Testis (tissue), 3 donors: ENCODE measurements around the gene ACE. TPM values are rescaled to one million over a fixed set of nuclear protein-coding genes. Genes with fewer than 3 reads are reported as not detected.

Experiments used
- DNase-seq: peaks from one replicate; pipeline ENCODE4 v3.0.0-alpha.2; 2019
- H3K27ac ChIP-seq, 2 donors: fragments of 200-600 bp; sonication (generic); one replicate each; pipeline ENCODE4 v1.5.1; 2019
- H3K27me3 ChIP-seq: fragments of 200-600 bp; sonication (generic); one replicate; pipeline ENCODE4 v1.5.1; 2019
- H3K36me3 ChIP-seq: fragments of 200-600 bp; sonication (generic); one replicate; pipeline ENCODE4 v1.5.1; 2017; ENCODE audit warnings: low read depth; ENCODE audit errors: missing control alignments
- H3K4me1 ChIP-seq: fragments of 200-600 bp; sonication (generic); one replicate; pipeline ENCODE4 v1.5.1; 2019
- H3K4me3 ChIP-seq, 2 donors: fragments of 200-600 bp; sonication (generic); one replicate each; pipeline ENCODE4 v1.5.1; 2017 to 2019
- H3K9me3 ChIP-seq: fragments of 200-600 bp; sonication (generic); one replicate; pipeline ENCODE4 v1.5.1; 2017
- POLR2A ChIP-seq: fragments of 450-650 bp; IDR thresholded peaks from one replicate; pipeline ENCODE4 v1.6.1; 2017; ENCODE audit warnings: antibody characterized with exemption, mild to moderate bottlenecking, moderate library complexity
- whole genome bisulfite sequencing, 2 donors: methylation state at CpG; one replicate each; pipeline ENCODE4 v1.1.5; 2018; 5-methylcytosine and 5-hydroxymethylcytosine counted together
- intact Hi-C: fragments of 100-400 bp; cut with DNase I; formaldehyde crosslinking; loops from one replicate; pipeline ENCODE4 v1.15.1; 2023; ENCODE audit warnings: low total_unique reads
- polyA plus RNA-seq: library from polyadenylated mRNA; stranded (reverse); fragments of 350-450 nt; fragmentation: Illumina TruSeq; extraction: RNeasy Lipid Tissue Mini Kit (QIAGEN cat#74804); gene quantifications from one replicate; pipeline ENCODE4 v1.2.3, GENCODE V29; 2014; ENCODE audit warnings: low read depth, low replicate concordance; ENCODE audit not compliant: insufficient read depth
- total RNA-seq, 2 donors: library from RNA; depleted of rRNA; stranded (reverse); fragments of >200 nt; gene quantifications; one replicate each; pipeline ENCODE4 v1.2.3, GENCODE V29; 2016
- TF ChIP-seq, protein P1 (sequence below), 3 experiments: fragments of 450-650 bp in 2 of 3; fragments of 200-600 bp in 1 of 3; sonication (generic) in 1 of 3; IDR thresholded peaks; one replicate each; pipeline ENCODE4 v1.5.1; 2016 to 2019; ENCODE audit warnings: antibody characterized with exemption in 3 of 3, mild to moderate bottlenecking in 2 of 3, moderate library complexity in 1 of 3

The ACE gene
- total and polyA plus RNA-seq, 3 donors from 2014 or later: 87.8 to 216 (median 174) TPM

GRCh38 chr17:63494300-63494928, 17.6 kb downstream of the ACE start:
- intact Hi-C loops: no loop called here
- Histone ChIP-seq H3K9me3 (no peaks in the 10 kb centered on the region), H3K4me3 (no peak overlapping the region), H3K27ac (no peak overlapping the region), H3K36me3 (no peaks in the 10 kb centered on the region), H3K27me3 (no peaks in the 10 kb centered on the region), H3K4me1 (no peaks in the 10 kb centered on the region)
- TF ChIP-seq POLR2A: no peak
- TF ChIP-seq, protein P1, sequence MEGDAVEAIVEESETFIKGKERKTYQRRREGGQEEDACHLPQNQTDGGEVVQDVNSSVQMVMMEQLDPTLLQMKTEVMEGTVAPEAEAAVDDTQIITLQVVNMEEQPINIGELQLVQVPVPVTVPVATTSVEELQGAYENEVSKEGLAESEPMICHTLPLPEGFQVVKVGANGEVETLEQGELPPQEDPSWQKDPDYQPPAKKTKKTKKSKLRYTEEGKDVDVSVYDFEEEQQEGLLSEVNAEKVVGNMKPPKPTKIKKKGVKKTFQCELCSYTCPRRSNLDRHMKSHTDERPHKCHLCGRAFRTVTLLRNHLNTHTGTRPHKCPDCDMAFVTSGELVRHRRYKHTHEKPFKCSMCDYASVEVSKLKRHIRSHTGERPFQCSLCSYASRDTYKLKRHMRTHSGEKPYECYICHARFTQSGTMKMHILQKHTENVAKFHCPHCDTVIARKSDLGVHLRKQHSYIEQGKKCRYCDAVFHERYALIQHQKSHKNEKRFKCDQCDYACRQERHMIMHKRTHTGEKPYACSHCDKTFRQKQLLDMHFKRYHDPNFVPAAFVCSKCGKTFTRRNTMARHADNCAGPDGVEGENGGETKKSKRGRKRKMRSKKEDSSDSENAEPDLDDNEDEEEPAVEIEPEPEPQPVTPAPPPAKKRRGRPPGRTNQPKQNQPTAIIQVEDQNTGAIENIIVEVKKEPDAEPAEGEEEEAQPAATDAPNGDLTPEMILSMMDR (IDR thresholded peaks at IDR 0.05): no peak
- DNase-seq: no peak
- 91 to 92% methylated on average over 11 to 12 of the region's 12 CpGs for WGBS, 2 donors

DNA sequence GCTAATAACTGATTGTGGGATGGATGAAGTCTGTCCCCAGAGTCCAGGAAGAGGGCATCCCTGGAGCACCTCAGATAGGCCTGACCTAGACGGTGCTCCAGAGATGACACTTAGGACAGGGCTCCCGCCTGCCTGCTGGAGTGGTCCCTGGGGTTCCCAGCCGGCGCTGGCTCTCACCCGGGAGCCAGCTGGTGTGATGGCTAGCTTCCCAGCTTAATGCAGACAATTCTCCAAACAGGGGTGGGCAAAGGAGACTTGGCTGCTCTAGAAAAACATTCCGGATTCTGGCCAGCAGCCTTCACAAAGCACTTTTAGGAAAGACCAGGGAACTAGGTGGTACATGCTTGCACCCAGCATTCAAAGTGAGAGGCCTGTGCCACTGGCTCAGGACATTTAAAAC, 18.6 kb downstream of the ACE start:
- Histone ChIP-seq H3K9me3 (no peaks in the 10 kb centered on the region), H3K27ac (no peak overlapping the region), H3K4me3 (no peak overlapping the region), H3K27me3 (no peaks in the 10 kb centered on the region), H3K36me3 (no peaks in the 10 kb centered on the region), H3K4me1 (no peaks in the 10 kb centered on the region)
- 82 to 87% methylated on average over 6 of the region's 6 CpGs for WGBS, 2 donors
- TF ChIP-seq, protein P1 (IDR thresholded peaks at IDR 0.05): no peak
- no peak for TF ChIP-seq POLR2A
- intact Hi-C loops: no loop called here
- DNase-seq: no peak

DNA sequence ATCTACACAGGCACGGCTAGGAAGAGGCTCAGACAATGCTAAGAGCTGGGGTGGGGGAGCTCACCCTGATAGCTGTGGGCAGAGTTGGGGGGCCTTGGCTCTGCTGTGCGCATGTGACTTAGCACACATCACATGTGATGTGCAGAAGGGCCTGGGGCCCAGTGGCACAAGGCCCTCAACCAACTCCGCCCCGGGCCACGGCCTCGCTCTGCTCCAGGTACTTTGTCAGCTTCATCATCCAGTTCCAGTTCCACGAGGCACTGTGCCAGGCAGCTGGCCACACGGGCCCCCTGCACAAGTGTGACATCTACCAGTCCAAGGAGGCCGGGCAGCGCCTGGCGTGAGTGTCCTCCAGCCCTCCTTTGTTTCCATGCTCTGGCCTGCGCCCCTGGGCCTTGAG, 19.3 kb downstream of the ACE start:
- H3K4me1 ChIP-seq: no peaks in the 10 kb centered on the region
- no peak for TF ChIP-seq POLR2A
- TF ChIP-seq, protein P1 (IDR thresholded peaks at IDR 0.05): no peak
- intact Hi-C loops: no loop called here
- H3K9me3 ChIP-seq: no peaks in the 10 kb centered on the region
- H3K36me3 ChIP-seq: no peaks in the 10 kb centered on the region
- 90 to 91% methylated on average over 8 to 12 of the region's 12 CpGs for WGBS, 2 donors
- H3K27me3 ChIP-seq: no peaks in the 10 kb centered on the region
- H3K4me3 ChIP-seq: no peak overlapping the region
- H3K27ac ChIP-seq: no peak overlapping the region
- no peak for DNase-seq

DNA sequence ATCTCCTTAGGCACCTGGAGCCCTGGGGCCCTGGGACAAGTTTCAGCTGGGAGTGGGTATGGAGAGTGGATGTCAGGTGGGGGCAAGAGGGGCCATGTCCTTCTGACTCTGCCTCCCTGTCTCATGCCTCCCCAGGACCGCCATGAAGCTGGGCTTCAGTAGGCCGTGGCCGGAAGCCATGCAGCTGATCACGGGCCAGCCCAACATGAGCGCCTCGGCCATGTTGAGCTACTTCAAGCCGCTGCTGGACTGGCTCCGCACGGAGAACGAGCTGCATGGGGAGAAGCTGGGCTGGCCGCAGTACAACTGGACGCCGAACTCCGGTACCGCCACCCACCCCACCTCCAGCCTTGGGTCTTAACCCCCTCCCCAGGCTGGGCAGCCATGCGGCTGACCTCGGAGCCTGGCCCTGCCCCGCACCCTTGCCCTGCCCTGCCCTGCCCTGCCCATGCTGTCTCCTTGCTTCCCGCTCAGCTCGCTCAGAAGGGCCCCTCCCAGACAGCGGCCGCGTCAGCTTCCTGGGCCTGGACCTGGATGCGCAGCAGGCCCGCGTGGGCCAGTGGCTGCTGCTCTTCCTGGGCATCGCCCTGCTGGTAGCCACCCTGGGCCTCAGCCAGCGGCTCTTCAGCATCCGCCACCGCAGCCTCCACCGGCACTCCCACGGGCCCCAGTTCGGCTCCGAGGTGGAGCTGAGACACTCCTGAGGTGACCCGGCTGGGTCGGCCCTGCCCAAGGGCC, 20.0 kb downstream of the ACE start:
- no peaks in the 10 kb centered on the region for H3K27me3 ChIP-seq
- no peak overlapping the region for H3K27ac ChIP-seq
- WGBS, 2 donors: 90 to 92% methylated on average over 25 to 35 of the region's 36 CpGs
- no peak overlapping the region for H3K4me3 ChIP-seq
- TF ChIP-seq, protein P1 (IDR thresholded peaks at IDR 0.05): no peak
- TF ChIP-seq POLR2A: no peak
- no peaks in the 10 kb centered on the region for H3K9me3 ChIP-seq
- intact Hi-C loops: no loop called here
- no peaks in the 10 kb centered on the region for H3K4me1 ChIP-seq
- H3K36me3 ChIP-seq: no peaks in the 10 kb centered on the region
- DNase-seq: no peak
